Fibroblast of skin of scalp (primary cell): ENCODE results near the gene PDIA6. TPM values are rescaled to one million over a fixed set of nuclear protein-coding genes. Genes with fewer than 3 reads are reported as not detected.
A peak's percentile ranks its signal among the peaks of the same experiment; 100 is the strongest.

Source experiments
- DNase-seq: peaks from one replicate; pipeline ENCODE4 v3.0.0-alpha.2; 2013
- polyA plus RNA-seq, 2 experiments: library from polyadenylated mRNA; unstranded; fragments of 120-200 nt; gene quantifications; one replicate each; pipeline ENCODE4 v1.2.1, GENCODE V29; 2013; ENCODE audit not compliant: insufficient read length in 2 of 2

The PDIA6 gene, protein sequence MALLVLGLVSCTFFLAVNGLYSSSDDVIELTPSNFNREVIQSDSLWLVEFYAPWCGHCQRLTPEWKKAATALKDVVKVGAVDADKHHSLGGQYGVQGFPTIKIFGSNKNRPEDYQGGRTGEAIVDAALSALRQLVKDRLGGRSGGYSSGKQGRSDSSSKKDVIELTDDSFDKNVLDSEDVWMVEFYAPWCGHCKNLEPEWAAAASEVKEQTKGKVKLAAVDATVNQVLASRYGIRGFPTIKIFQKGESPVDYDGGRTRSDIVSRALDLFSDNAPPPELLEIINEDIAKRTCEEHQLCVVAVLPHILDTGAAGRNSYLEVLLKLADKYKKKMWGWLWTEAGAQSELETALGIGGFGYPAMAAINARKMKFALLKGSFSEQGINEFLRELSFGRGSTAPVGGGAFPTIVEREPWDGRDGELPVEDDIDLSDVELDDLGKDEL
- polyA plus RNA-seq (2013, experiment 1 of 2; ENCODE audit: insufficient read length) = 396 TPM
- polyA plus RNA-seq (2013, experiment 2 of 2; ENCODE audit: insufficient read length) = 389 TPM

DNA sequence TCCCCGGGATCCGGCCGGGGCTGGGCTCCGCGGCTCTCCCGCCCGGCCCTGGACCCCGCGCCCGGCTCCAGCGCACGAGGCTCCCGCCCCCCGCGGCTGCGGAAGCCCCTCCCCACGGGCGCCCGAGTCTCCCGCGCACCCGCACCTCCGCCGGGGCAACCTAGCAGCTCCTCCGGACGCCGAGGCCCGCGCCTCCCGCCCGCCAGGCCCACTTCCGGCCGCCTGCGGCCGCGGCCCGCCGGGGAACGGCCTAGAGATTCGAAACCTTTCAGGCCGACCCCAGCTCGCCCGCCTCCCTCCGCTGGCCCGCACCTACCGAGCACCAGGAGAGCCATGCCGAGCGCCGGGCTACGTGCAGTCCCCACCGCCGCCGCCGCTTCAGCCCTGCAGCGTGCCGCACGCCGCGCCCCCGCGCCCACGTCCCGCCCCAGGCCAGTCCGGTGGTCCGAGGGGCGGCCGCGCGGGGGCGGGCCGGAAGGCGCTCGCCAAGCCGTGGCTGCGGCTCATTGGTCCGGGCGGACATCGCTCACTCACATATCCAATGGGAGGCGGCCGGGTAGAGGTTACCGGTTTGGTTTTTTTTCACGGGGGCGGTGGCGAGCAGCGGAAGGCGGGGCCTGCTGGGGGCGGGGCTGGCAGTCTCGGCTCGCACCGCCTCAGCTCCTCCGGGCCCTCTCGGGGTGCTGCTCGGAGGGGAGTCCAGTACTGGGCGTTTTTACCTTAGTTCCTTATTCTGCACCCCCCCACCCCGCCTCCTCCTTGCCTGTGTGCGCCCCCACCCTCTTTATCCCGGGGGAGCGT is at the start of gene PDIA6:
TSS of gene PDIA6 (minus strand) at position 424 of the 801 bp plus-strand sequence. CDS start at position 335, 89 bp downstream.
- DNase-seq = peak; percentile 97

DNA sequence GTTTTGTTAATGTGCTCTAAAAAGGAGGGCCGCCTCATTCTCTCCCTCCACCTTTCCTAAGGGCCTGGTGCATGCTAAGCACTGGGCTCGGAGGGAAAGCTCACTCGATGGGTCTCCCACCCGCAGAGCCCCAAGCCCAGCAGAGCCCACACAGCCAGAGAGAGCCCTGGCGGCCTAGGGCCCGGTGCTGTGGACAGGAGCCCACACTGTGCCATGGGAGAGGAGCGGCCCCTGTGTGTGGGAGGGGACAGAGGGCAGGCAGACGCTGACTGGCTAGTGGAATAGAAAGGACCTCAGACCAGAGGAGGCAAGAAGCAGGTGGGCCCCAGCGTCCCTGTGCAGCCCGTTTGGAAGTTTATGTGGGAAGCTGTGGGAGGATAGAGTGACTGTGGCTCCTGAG is 49.7 kb upstream of the PDIA6 start:
- DNase-seq = no peak

DNA sequence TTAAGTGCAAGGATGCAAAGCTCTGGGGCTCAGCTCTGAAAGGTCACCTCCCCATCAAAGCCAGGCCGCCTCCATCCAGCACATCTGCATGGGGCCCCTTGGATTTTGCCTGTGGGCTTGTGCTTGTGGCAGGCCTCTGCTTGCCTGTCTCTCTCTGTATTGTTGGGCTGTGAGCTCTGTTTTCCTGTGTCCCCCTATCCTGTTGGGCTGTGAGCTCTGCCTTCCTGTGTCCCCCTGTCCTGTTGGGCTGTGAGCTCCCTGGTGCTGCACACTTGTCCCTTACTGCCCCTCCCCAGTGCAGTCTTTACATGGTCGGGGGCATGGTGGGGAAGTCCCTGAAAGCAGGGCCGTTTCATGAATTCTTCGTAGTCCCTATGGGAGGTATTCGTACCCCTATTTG is 49.2 kb upstream of the PDIA6 start:
- DNase-seq = no peak

DNA sequence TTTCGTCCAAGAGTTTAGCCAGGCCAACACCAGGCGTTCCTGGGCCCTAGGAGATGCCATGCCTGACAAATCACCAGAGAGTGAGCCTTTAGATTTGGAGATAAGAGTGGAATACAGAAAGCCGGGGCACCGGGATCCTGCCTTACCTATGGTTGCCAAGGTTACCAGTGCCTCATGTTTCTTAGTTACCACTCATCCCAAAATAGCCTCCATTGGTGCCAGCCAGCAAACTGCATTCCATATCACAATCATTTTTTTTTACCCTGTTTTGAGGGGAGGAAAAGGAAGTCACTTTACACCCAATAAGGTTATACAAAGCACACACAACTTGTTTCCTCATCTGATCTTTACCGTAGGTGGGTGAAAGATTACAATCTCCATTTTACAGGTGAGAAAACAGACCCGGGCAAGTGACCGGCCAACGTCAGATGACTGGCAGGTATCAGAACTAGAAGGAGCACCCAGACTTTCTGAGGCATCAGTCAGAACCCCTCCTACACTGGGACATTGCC is 48.3 kb upstream of the PDIA6 start:
- DNase-seq = no peak

DNA sequence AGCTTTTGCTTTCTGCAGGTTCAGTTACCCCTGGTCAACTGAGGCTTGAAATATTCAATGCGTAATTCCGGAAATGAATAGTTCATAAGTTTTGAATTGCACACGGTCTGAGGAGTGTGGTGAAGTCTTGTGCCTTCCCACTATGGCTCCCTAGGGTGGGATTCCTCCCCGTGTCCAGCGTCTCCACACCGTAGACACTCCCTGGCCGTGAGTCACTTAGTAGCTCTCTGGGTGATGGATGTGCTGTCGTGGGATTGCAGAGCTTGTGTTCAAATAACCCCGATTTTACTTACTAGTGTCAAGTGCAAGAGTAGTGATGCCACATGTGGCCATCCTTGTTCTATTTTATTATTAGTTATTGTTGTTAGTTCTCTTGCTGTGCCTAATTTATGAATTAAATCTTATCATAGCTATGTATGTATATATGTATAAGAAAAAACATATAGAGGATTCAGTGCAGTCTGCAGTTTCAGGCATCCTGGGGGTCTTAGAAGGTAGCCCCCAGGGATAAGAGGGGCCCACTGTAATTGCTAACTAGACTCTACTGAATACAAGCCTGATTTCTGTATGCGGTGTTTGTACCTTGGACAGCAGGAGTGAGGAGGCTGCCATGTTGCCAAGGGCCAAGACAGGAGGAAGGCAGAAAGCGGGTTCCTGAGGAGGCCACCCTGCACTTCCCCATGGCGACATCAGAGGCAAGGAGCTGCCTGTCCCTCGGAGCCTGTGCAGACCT is 47.7 kb upstream of the PDIA6 start:
- DNase-seq = no peak

DNA sequence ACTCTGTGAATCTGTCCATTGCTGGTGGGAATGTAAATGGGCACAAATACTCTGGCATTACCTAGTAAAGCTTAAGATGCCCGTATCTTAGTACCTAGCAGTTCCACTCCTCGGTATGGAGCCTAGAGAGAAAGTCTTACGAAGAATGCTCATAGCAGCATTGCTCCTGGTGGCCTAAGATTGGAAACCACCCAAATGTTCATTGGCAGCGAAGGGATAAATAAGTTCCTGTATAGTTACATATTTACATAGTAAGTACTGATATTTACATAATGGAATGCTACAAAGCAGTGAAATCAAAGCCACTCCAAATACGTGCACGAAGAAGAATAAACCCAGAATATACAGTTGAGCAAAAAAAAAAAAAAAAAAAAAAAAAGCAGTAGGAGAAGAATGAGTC is 46.7 kb upstream of the PDIA6 start:
- no peak for DNase-seq

DNA sequence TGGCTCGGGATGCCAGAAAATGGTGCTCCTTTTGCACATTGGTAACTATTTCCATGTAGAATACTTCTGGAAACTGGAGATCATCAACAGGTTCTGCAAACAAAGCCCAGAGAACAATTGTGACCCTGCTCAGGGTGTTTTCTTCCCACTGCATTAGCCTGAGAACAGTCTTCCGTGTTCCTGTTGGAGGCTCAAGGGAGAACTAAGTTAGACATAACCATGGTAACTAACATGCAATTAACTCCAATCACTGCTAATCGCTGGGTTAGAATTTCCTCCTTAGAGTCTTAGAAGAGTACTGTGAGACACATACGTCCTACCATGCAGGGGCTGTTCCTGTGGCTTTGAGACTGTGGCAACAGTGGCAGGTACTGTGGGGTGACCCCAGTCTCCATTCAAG is 36.0 kb upstream of the PDIA6 start:
- no peak for DNase-seq

DNA sequence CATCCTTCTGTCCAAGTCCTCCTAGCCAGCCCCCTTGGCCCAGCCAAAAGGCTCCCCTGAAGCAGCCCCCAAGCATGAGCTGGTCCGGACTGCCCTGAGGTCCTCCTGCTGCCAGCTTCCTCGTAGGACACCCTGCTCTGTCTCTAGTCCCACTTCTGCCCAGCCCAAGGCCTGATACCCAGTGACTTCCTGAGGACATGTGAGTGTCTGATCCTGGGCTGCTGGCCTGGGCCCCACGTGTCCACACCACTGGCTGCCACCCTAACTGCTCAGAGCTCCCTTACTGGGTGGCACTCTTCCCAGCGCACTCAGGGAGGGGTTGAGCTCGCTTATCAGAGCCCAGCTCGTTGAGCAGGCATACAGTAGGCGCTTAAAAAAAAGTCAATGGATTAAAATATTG is 34.4 kb upstream of the PDIA6 start:
- DNase-seq = no peak

DNA sequence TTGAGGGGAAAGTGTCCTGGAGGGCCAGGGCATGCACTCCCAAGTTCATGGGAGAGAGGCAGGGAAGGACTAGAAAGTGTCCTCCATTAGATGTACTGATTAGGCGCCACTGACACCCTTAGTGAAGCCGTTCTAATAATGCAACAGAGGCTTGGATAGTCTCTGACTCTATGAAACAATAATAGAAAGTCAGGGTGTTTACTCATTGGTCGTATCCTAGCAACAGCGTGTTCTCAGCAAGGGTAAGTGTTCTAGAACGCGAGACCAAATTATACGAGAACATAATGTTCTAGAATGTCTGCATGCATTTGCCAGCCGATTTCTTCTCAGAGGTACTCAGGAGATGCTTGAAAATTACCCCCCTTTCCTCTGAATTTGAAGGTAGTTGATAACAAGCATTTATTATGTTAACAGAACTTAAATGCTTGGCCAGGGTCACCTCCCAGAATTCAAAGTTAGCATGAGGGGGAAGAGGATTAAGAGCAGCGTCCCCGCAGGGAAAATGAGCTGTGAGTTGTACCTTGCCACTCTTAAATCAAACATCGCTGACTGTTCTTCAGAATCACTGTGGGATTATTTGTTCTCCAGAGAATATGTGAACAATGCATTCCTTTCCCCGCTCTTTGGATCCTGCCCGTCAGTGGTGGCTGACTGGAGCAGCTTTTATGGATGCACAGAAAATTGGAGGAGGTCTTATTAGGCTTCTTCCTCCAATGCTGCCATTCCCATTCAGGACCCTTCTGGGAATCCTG is 33.7 kb upstream of the PDIA6 start:
- DNase-seq = no peak

DNA sequence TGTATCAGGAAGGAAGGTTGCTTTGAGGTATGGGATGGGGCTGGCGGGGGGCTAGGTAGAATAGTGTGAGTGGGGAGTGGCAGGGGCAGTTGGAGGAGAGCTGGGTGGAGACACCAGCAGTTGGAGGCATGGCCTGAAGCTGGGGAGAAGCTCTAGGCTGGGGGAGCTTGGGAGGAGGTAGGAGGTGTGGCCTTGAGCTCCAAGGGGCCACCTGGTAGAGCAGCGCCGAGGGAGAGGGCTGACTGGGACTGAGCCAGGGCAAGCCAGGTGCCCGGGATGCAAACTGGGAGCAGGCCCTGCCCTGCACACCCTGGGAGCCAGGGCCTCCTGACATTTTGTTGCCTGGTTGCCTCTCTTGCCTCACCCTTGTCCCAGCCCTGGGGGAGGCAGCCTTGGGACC is 33.1 kb upstream of the PDIA6 start:
- no peak for DNase-seq

DNA sequence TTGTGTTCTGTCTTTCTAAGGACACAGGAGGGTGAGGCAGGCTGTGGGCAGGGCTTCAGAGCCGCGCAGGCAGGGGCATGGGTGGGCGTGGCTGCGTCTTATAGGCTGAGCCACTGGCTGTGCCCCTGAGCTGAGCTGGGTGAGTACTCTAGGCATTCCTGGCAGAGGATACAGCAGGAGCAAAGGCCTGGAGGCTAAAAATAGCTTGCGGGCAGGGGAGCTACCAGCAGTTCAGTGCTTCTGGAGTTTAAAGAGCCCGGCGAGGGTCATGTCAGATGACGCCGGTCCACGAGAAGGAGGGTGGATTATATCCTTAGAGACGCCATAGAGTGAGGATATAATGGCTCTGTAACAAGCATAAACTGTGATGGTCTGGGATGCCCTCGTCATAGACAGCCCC is 31.5 kb upstream of the PDIA6 start:
- peak; percentile 53 for DNase-seq

DNA sequence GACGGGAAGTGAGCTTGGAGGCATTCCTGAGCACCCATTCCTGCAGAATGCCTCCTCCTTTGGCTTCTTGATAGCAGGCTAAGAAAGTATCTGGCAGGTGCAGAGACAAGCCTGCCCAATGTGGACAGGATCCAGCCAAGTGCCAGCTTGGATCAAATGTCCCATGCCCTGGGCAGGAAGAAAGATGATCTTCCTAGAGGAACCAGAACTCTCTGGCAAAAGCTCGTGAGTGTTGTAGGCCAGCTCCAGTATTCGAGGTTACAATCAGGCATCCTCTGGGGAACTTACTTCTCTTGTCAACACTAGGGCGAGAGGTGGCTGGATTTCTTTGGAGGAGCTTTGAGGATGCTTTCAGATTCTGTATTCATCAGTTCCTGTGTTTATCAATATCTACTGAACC is 29.9 kb upstream of the PDIA6 start:
- no peak for DNase-seq

DNA sequence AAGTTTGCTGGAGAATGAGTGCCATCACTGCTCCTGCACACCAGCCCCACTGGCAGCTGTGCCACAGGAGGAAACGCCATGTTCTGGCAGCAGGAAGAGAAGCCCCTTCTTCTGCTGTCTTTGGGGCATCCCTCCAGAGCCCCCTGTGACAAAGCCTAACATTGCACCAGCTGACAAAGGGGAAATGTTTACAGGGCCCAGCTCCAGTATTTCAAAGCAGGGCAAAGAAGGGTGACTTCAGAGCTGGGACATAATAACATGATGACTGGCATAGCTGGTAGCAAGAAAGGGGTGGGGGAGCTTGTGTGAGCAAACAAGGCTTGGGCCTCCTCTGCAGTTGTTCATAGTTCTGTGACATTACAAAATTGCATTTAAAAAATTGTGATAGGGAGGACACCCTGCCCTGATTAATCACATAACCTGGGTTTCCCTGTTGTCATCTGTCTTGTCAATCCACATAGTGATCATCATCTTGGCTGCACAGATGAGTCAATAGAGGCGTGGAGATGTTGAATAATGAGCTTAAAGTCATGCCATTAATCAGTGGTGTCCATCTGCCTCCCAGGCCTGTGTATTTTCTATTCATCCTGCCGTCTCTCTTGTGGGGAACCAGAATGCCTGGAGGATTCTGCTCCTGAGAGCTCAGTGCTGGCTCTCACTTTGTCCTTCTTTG is 29.1 kb upstream of the PDIA6 start:
- no peak for DNase-seq

DNA sequence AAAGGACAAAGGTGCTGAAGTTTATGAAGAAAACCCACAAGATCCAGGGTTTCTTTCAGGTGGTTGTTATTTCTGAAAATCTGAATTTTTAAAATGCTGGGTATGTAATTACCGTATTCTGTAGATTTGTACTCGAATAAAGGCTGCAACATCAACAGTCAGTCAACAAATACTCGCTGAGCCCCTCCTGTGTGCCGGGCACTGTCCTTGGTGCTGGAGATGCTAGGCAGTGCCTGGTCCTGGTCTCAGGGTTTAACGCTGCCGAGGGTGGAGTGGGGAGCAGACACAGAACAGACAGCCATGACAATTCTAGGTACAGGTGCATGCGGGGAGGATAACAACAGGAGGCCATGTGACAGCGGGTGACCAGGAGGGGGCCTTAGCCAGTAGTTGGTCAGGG is 27.2 kb upstream of the PDIA6 start:
- DNase-seq = peak; percentile 30

DNA sequence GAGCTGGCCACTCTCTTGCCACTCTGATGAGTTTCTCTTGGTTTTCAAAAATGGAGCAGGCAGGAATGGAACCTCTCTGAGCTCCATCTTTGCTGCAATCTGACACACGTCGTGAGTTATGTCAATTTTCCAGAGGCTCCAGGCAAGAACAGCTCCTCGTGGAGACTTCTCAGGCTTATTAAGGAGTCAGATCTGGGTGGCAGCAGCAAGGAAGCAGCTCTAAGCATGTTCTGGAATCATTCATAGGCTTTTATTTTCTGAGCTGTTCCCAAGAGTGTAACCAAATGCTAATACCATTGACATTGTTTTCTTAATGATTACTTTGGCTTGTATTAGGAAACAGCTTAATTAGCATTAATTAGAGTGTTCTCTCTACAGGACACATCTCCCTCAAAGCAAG is 26.1 kb upstream of the PDIA6 start:
- no peak for DNase-seq

DNA sequence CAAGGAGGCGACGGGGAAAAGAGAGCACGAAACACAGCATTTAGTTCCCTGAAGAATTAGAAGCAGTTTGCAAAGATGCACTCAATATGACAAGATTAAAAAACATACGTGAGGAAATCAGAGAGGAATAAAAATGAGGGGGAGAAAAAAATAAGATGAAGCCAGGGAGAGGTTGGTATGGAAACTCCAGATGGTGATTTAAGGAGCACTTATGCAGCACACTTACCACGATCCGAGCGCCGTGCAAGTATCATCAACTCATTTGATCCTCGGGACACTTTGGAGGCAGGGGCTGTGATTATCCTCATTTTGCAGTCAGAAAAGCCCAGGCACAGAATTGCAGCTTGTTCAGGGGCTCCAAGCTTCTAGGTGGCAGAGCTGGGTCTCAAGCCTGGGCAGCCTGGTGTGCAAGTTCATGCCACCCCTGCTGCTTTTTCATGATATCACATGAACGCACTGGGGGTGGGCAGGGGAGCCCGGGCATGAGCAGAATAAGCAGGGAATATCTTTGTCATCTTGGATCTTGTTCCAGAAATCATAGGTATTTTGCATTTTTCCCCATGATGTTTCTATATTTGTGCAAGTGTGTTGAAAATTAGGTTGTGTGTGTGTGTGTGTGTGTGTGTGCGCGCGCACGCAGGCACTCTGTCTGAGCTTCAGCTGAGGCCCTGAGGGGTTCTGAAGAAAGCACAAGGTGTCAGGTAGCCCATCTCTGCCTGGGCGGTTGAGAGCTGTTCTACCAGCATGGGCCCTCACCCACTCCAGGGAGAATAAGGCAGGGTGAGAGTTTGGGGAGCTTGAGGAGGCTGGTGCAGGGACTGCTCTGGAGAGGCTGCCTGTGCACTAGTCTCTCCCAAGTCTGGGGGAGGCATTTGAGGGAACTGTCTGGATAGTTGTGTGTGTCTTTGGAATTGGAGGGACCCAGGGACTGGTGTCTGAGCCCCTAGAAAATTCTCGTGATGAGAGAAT is 25.0 kb upstream of the PDIA6 start:
- DNase-seq = no peak

DNA sequence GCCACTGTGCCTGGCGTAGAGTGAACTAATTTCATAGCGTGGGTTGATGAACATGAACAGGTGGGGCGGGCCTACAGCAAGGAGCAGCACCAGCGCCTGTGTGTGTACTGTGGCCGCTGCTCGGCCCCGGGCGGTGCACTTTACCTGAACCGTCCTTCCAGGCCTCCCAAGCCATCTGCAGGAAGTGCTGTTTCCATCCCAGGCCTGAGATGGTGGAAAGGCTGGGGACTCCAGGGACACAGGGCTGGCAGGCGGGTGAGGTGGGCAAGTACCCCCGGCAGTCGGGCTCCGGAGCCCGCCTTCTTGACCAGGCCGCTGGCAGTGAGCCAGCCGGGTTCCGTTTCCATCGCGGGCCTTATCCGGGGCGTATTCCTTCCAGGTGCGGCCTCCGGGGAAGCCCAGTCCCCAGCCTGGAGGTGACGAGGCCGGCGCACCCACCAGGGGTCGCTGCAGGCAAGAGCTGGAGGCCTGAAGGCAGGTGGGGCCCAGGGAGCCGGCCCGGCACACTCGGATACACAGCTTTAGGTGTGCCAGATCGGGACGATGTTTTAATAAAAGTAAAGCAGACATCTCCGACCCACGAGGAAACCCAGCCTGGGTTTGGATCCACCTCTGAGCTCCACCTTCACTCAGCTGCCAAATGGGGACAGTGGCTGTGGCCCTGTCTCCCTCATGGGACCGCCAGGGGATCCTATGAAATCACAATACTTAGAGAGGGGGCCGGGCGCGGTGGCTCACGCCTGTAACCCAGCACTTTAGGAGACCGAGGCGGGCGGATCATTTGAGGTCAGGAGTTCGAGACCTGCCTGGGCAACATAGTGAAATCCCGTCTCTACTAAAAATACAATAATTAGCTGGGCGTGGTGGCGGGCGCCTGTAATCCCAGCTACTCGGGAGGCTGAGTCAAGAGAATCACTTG is 22.7 kb upstream of the PDIA6 start:
- DNase-seq = peak; percentile 28

DNA sequence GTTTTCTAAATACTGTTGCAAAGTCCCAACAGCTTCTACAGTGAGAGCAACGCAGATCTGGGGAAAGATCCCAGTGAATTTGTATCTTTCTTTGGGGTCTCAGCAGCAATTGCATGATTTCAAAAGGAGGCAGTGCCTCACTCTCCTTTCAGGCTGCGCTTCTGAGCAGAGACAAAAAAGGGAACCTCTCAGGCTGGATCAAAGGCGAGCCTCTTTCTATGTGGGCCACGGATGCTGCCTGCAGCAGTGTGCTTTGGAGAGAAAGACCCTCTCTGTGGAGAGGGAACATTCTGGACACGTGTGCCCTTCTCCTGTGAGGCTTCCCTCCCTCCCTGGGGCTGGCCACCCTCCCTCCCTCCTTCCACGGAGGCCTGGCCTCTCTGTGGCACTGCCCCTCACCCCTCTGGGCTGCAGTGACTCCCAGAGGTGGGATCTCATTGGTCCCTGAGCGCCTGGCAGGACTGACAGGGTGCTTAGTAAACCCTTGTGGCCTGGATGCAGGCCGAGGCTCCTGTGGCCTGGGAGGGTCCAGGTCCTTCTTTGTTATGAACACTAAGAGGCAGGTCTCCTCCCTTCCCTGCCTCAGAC is 21.6 kb upstream of the PDIA6 start:
- DNase-seq = no peak

DNA sequence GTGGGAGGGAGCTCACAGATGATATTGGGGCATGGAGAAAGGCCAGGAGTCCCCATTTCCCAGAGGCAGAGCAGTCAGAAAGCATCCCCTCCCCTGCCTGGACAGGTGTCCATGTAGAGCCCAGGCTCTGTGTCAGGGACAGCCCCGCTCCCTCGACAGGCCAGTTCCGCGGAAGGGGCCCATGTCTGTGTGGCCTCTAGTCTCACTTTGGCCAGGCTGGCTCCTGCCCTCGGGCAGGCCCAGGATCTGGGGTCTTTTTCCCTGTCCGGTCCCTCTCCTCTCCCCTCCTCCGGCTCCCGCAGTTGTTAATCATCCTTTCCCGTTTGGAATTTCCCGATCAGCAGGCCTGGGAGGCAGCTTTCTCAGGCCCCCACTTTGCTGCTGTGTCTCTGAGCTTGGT is 20.4 kb upstream of the PDIA6 start:
- DNase-seq = no peak
